Breast epithelium (tissue), 4 donors: ENCODE measurements around the gene TMEM225. TPM values are rescaled to one million over a fixed set of nuclear protein-coding genes. Genes with fewer than 3 reads are reported as not detected.

ENCODE experiments used
- DNase-seq, 2 donors: peaks; one replicate each; pipeline ENCODE4 v3.0.0-alpha.2; 2019; ENCODE audit warnings: low spot score in 2 of 2
- H3K27ac ChIP-seq, 2 donors: fragments of 200-600 bp; sonication (generic) in 1 of 2; one replicate each; pipeline ENCODE4 v1.5.1; 2016 to 2019; ENCODE audit warnings: mild to moderate bottlenecking in 1 of 2
- H3K27me3 ChIP-seq, 2 donors: fragments of 200-600 bp; sonication (generic) in 1 of 2; one replicate each; pipeline versions ENCODE4 v1.5.1 to v1.6.0; 2017 to 2019; ENCODE audit warnings: control low read depth in 1 of 2, mild to moderate bottlenecking in 1 of 2
- H3K36me3 ChIP-seq: fragments of 200-600 bp; one replicate; pipeline ENCODE4 v1.5.1; 2019
- H3K4me1 ChIP-seq, 2 donors: fragments of 200-600 bp; sonication (generic); one replicate each; pipeline ENCODE4 v1.5.1; 2016 to 2019; ENCODE audit warnings: control low read depth in 1 of 2
- H3K4me3 ChIP-seq, 3 donors: fragments of 200-600 bp; sonication (generic); 1 replicate in 2 of 3; 2 replicates in 1 of 3; pipeline ENCODE4 v1.5.1; 2016 to 2019; ENCODE audit warnings: mild to moderate bottlenecking in 3 of 3, moderate library complexity in 2 of 3
- H3K9me3 ChIP-seq, 2 donors: fragments of 200-600 bp; sonication (generic) in 1 of 2; one replicate each; pipeline ENCODE4 v1.5.1; 2016 to 2019; ENCODE audit warnings: control low read depth in 1 of 2
- POLR2A ChIP-seq: fragments of 450-650 bp; IDR thresholded peaks from one replicate; pipeline ENCODE4 v1.6.1; 2016; ENCODE audit warnings: antibody characterized with exemption, mild to moderate bottlenecking, moderate library complexity
- POLR2AphosphoS5 ChIP-seq, 3 donors: sonication (generic); formaldehyde crosslinking; IDR thresholded peaks; one replicate each; pipeline ENCODE4 v1.6.1; 2017; ENCODE audit warnings: antibody characterized with exemption in 3 of 3
- intact Hi-C: fragments of 100-400 bp; cut with DNase I; formaldehyde crosslinking; loops from one replicate; pipeline ENCODE4 v1.15.1; 2023; ENCODE audit warnings: low total_unique reads
- total RNA-seq, 3 donors: library from RNA; depleted of rRNA; stranded (reverse); fragments of >200 nt; gene quantifications; one replicate each; pipeline ENCODE4 v1.1.0, GENCODE V29; 2016
- TF ChIP-seq, protein P1 (sequence below), 3 donors: fragments of 450-650 bp; IDR thresholded peaks; one replicate each; pipeline ENCODE4 v1.5.1; 2016 to 2017; ENCODE audit warnings: antibody characterized with exemption in 3 of 3, mild to moderate bottlenecking in 3 of 3, moderate library complexity in 3 of 3

TMEM225 gene
- total RNA-seq, 3 donors from 2014 or later: not detected

DNA sequence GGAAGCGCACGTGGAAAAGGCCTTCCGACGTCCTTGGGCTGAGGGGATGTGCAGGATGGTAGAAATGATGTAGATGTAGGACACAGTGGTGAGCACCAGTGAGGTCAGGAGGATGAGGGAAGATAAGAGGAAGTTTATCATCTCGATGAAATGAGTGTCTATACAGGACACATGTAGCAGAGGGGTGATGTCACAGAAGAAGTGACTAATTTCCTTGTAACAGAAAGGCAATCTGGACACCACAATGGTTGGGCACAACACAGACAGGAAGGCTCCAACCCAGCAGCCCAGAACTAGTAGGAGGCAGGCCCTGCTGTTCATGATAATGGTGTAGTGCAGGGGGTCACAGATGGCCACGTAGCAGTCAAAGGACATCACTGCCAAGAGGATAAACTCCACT lies 44.3 kb downstream of the TMEM225 start:
- TF ChIP-seq POLR2A (no peak), POLR2AphosphoS5 (IDR thresholded peaks at IDR 0.05) (no peak)
- TF ChIP-seq, protein P1, sequence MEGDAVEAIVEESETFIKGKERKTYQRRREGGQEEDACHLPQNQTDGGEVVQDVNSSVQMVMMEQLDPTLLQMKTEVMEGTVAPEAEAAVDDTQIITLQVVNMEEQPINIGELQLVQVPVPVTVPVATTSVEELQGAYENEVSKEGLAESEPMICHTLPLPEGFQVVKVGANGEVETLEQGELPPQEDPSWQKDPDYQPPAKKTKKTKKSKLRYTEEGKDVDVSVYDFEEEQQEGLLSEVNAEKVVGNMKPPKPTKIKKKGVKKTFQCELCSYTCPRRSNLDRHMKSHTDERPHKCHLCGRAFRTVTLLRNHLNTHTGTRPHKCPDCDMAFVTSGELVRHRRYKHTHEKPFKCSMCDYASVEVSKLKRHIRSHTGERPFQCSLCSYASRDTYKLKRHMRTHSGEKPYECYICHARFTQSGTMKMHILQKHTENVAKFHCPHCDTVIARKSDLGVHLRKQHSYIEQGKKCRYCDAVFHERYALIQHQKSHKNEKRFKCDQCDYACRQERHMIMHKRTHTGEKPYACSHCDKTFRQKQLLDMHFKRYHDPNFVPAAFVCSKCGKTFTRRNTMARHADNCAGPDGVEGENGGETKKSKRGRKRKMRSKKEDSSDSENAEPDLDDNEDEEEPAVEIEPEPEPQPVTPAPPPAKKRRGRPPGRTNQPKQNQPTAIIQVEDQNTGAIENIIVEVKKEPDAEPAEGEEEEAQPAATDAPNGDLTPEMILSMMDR (IDR thresholded peaks at IDR 0.05): no peak
- H3K4me1 ChIP-seq: no peaks in the 10 kb centered on the region
- H3K9me3 ChIP-seq: no peaks in the 10 kb centered on the region
- intact Hi-C loops: no loop called here
- no peak overlapping the region for H3K27ac ChIP-seq
- DNase-seq: no peak
- H3K27me3 ChIP-seq: no peaks in the 10 kb centered on the region
- H3K36me3 ChIP-seq: no peaks in the 10 kb centered on the region
- H3K4me3 ChIP-seq: no peak overlapping the region

DNA sequence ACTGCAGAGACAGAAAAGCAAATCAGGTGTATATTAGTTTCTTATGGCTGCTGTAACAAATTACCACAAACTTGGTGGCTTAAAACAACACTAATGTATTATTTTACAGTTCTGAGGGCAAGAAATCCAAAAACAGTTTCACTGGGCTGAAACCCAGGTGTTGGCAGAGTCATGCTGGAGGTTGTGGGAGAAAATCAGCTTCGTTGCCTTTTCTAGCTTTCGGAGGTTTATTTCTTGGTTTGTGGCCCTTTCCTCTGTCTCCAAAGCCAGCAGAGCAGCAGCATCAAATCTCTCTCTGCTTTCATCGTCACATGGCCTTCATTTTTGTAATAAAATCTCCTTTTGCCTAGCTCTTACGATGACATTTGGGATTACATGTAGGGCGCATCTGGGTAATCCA lies 46.3 kb downstream of the TMEM225 start:
- Histone ChIP-seq H3K27ac (no peak overlapping the region), H3K9me3 (no peaks in the 10 kb centered on the region), H3K27me3 (no peaks in the 10 kb centered on the region), H3K4me1 (no peaks in the 10 kb centered on the region), H3K36me3 (no peaks in the 10 kb centered on the region), H3K4me3 (no peak overlapping the region)
- TF ChIP-seq, protein P1 (IDR thresholded peaks at IDR 0.05): no peak
- no peak for TF ChIP-seq POLR2A
- TF ChIP-seq POLR2AphosphoS5 (IDR thresholded peaks at IDR 0.05): no peak
- no peak for DNase-seq
- intact Hi-C loops: no loop called here

DNA sequence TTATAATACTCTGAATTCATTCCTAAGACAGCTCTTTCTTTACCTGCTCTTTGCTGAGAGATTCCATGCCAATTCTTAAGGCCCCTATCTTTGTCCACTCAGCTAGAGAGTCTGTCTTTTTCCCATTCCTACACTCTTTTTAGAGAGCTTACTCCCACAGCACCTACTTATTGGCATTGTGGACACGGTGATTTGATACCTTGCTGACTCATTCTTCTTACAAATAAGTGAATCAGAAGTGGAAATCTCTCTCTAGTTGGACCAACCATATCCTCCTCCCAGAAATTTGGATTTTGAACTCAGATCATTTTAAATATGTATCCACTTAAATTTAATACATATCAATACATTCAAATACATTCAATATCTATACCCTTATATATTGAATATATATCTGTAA lies 46.8 kb downstream of the TMEM225 start:
- Histone ChIP-seq H3K27me3 (no peaks in the 10 kb centered on the region), H3K9me3 (no peaks in the 10 kb centered on the region), H3K27ac (no peak overlapping the region), H3K36me3 (no peaks in the 10 kb centered on the region), H3K4me3 (no peak overlapping the region), H3K4me1 (no peaks in the 10 kb centered on the region)
- DNase-seq: no peak
- intact Hi-C loops: no loop called here
- TF ChIP-seq, protein P1 (IDR thresholded peaks at IDR 0.05): no peak

DNA sequence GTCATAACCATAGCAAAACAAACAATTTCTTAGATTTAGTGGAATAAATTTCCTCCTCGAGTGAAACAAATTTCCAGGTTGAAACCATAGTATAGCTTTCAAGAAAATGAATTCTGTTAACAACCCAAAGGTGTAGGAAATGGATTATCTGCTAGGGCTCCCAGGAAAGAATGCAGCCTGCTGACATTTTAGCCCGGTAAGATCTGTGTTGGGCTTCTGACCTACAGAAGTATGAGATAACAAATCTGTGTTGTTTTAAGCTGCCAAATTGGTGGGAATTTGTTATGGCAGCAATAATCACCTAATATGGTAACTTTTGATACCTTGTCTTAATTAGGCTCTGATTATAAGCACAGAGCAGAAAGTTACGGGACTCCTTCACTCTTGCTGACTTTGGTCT lies 47.3 kb downstream of the TMEM225 start:
- Histone ChIP-seq H3K4me1 (no peaks in the 10 kb centered on the region), H3K27ac (no peak overlapping the region), H3K9me3 (no peaks in the 10 kb centered on the region), H3K4me3 (no peak overlapping the region), H3K27me3 (no peaks in the 10 kb centered on the region), H3K36me3 (no peaks in the 10 kb centered on the region)
- TF ChIP-seq POLR2AphosphoS5 (IDR thresholded peaks at IDR 0.05) (no peak), POLR2A (no peak)
- TF ChIP-seq, protein P1 (IDR thresholded peaks at IDR 0.05): no peak
- intact Hi-C loops: no loop called here
- DNase-seq: no peak

DNA sequence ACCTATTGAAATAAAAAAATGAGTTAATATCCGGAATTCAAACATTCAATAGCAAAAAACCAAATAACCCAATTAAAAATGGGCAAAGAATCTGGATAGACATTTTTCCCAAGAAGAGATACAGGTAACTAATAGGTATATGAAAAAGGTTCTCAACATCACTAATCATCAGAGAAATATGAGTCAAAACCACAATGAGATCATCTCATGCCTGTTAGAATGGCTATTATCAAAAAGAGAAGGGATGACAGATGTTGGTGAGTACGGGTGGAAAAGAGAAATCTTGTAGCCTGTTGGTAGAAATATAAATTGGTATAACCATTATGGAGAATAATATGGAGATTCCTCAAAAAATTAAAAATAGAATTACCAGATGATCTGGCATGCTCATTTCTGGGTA lies 52.4 kb downstream of the TMEM225 start:
- TF ChIP-seq, protein P1 (IDR thresholded peaks at IDR 0.05): no peak
- TF ChIP-seq POLR2A (no peak), POLR2AphosphoS5 (IDR thresholded peaks at IDR 0.05) (no peak)
- no peaks in the 10 kb centered on the region for H3K9me3 ChIP-seq
- no peak for DNase-seq
- no peaks in the 10 kb centered on the region for H3K27me3 ChIP-seq
- no peaks in the 10 kb centered on the region for H3K4me1 ChIP-seq
- no peak overlapping the region for H3K27ac ChIP-seq
- H3K4me3 ChIP-seq: no peak overlapping the region
- intact Hi-C loops: no loop called here
- H3K36me3 ChIP-seq: no peaks in the 10 kb centered on the region

Other genes with a start within 250 kb of the TMEM225 start
- gene SCN3B, start 231.0 kb downstream of the TMEM225 start, total RNA-seq: 1 to 10 TPM; 1.9 to 2.6 (median 1.9) TPM
- gene ZNF202, start 144.0 kb downstream of the TMEM225 start, total RNA-seq: 10 to 100 TPM in 2 of 3 donors, 1 to 10 TPM in 1; 7.0 to 12.9 (median 12.1) TPM
- gene OR6X1, start 131.2 kb downstream of the TMEM225 start, total RNA-seq: not detected
- not detected for gene OR6M1, start 79.3 kb downstream of the TMEM225 start, total RNA-seq
- gene OR8D4, start 16.5 kb upstream of the TMEM225 start, total RNA-seq: not detected
- not detected for gene OR4D5, start 53.9 kb upstream of the TMEM225 start, total RNA-seq
- gene OR6T1, start 58.2 kb upstream of the TMEM225 start, total RNA-seq: not detected
- not detected for gene OR10S1, start 92.1 kb upstream of the TMEM225 start, total RNA-seq
- not detected for gene OR10G6, start 109.5 kb upstream of the TMEM225 start, total RNA-seq
- gene OR10G4, start 127.3 kb upstream of the TMEM225 start, total RNA-seq: not detected
- gene OR10G9, start 137.3 kb upstream of the TMEM225 start, total RNA-seq: not detected
- gene OR10G8, start 141.1 kb upstream of the TMEM225 start, total RNA-seq: not detected
- gene OR10G7, start 155.7 kb upstream of the TMEM225 start, total RNA-seq: not detected
- 10 to 100 TPM; 28.0 to 64.5 (median 37.4) TPM for gene VWA5A, start 229.8 kb upstream of the TMEM225 start, total RNA-seq